HG03521 (cell line): ENCODE data around the gene ATP13A3.

Experiments
- ATAC-seq: cut with Tn5 transposase; IDR thresholded peaks from one replicate; pipeline ENCODE4 v1.9.1; 2021; ENCODE audit warnings: mild to moderate bottlenecking, moderate library complexity; ENCODE audit not compliant: unreplicated experiment

The ATP13A3 gene

GRCh38 chr3:194446172-194446571, 40.6 kb downstream of the ATP13A3 start:
- ATAC-seq = no peak

GRCh38 chr3:194443901-194444300, 42.9 kb downstream of the ATP13A3 start:
- no peak for ATAC-seq

DNA sequence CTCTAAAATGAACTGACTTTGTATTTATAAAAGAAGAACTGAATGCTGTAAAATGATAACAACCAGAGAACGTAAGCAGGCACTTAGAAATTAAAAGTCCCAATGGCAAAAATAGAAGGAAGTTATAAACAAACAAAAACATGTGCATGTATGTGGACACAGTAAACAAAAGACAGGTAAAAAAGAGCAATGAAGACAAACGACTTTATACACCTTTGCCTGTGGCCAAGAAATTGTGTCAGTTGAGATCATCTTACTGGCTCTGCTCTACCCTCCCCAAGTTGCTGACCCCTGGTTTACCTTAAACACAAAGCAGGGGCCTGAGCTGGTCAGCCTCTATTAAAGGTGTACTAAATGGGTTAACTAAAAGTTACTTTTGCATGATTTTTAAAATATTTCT, 46.0 kb downstream of the ATP13A3 start:
- no peak for ATAC-seq

DNA sequence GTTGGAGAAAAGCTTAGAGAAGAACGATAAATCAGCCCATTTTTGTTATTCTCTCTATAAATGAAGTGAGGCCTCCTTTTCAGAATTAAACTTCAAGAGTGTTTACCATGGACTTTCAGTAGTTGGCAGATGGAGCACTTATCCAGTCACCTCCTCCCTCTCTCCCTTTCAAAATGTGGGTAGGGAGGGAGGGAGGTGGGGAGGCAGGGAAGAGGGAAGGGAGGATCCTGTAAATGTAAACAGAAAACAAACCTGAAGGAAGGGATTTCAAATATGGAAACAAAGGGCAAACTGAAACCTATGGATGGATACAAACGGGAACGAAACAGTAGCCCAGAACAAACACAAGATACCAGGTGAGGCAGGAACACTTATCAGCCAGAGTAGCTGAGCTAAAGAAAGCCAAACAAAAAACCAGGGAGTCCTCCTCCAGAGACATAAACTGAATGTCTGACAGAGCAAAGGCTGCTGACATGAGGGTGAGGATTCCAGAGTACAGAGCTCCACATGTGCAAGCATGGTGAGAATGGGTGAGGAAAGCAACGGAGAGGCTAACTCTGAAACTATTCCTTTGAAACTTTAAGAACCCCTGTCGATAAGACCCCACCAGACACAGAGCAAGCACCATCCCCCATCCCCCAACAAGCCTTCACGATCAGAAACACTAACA, 46.8 kb downstream of the ATP13A3 start:
- no peak for ATAC-seq

- no peak for ATAC-seq
Observed at GRCh38 chr3:194434503-194434902, 52.3 kb downstream of the ATP13A3 start.

GRCh38 chr3:194431554-194431953, 55.2 kb downstream of the ATP13A3 start:
- no peak for ATAC-seq

GRCh38 chr3:194425399-194425798, 61.4 kb downstream of the ATP13A3 start:
- ATAC-seq = no peak

DNA sequence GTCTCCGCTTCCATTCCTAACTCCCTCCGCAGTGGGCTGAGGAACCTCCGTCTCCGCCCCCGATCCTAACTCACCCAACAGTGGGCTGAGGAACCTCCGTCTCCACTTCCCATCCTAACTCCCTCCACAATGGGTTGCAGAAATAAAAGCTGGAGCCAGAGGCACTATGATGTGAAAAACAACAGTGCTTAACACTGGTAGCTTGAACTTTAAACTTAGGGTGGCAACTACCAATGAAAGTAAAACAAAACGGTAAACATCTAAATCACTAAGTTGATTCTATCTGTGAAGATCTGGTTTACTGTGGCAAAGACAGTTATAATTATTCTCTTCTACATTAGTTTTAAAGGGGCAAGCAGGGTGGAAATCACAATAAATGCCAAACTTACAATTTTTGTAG, 61.8 kb downstream of the ATP13A3 start:
- ATAC-seq = no peak

GRCh38 chr3:194424373-194424772, 62.4 kb downstream of the ATP13A3 start:
- no peak for ATAC-seq

GRCh38 chr3:194423317-194423716, 63.5 kb downstream of the ATP13A3 start:
- ATAC-seq = no peak

DNA sequence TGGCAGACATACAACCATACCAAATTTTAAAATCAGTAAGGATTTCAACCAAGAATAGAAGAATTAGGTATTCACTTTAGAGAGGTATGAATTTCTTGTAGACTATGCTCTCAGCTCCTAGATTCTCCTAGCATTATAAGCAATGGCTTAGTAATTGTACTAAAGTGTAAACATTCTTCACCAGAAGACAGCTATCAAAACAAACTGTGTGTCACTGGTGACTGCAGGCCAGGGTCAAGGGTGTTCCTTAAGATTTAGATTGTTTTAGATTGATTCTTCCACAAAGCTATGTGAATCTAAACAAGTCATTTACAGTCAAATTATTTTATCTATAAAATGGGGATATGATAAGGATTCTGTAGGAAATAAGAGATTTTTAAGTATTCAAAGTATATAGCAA, 64.6 kb downstream of the ATP13A3 start:
- ATAC-seq = no peak

GRCh38 chr3:194418671-194419070, 68.1 kb downstream of the ATP13A3 start:
- ATAC-seq = no peak

DNA sequence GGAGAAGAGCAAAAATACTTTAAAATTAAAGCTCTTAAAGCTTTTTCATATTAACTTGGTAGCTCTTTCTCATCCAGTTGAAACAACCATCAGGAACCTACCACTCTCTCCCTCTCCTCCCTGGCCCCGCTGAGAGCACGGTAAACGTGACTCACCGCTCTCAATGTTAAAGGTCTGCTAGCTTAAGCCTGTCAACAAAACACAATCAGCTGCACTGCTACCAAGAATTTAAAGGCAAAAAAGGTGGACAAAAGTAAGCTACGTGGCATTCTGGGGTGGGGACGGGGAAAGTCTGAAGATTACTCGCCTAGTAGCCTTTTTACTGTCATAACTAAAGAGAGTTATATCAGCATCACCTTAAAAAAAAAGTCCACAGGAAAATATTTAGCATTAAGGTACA, 79.4 kb downstream of the ATP13A3 start:
- no peak for ATAC-seq

DNA sequence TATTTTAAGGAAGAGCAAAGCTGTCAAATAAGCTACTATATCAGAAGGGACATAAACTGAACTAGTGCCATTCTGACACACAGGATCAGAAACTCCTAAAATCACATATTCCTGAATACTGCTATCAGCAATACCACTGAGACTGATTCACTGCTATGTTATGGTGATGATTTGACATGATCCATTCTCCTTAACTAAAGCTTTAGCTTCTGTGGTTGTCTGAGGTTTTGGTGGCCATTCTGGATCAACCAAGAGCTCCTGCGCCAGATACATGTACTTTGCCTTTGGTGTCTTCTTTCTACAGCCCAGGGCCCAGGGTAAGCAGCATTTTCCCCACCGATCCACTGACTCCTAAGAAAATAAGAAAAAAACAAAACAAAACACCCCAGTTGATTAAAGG, 81.0 kb downstream of the ATP13A3 start:
- no peak for ATAC-seq

GRCh38 chr3:194404365-194405140, 82.2 kb downstream of the ATP13A3 start:
- no peak for ATAC-seq

DNA sequence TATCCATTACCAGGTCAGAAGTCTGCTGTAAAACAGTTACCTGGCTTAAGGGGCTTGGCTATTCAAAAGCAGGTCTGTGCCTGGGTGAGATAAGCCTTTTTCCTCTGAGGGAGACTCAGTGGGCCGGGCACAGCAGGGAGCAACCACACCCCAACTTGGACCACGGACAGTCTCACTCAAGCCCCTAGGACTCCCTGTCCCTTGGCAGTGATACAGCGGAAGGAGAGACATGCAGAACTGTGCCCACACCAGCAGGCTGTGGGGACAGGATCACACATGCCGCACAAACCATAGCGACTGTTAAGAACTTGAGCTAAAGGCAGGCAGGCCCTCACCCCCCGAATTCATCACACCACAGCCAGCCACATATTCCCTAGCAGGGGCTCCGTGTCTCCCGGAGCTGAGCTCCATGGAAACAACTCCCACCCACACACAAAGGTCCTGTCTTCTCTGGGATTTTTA, 84.9 kb downstream of the ATP13A3 start:
- ATAC-seq = no peak

DNA sequence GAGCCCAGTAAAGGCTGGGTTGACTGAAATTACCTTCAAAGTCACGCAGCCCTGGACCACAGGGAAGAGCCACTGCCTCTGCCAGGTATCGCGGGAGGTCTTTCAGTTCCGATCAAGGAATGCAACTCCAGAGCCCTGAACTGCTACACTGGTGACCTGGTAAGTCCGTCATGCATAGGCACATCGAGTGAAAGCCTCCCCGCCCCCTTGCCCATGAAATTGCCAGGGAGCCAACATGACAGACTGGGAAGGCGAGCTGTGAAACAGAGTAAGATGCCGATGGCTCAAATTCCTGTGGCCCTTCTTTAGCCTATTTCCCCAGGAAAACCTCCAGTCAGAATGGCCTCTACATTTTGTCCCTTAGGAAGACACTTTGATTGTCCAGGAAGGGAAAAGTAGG, 85.5 kb downstream of the ATP13A3 start:
- ATAC-seq = no peak

DNA sequence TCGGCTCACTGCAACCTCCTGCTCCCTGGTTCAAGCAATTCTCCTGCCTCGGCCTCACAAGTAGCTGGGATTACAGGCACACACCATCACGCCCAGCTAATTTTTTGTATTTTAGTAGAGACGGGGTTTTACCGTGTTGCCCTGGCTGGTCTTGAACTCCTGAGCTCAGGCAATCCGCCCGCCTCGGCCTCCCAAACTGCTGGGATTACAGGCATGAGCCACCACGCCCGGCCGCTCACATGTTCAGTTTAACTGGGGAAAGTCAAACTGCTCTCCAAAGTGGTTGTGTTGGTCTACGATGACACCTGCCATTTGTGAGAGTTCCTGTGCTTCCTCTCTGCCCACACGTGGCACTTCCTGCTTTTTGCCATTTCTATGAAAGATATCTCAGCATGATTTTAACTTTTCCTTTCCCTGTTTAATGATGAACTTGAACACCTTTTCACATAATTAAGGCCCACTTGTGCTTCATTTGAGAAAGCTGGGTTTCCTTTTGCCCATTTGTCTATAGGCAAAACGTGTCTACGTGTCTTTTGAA, 86.9 kb downstream of the ATP13A3 start:
- ATAC-seq = no peak

DNA sequence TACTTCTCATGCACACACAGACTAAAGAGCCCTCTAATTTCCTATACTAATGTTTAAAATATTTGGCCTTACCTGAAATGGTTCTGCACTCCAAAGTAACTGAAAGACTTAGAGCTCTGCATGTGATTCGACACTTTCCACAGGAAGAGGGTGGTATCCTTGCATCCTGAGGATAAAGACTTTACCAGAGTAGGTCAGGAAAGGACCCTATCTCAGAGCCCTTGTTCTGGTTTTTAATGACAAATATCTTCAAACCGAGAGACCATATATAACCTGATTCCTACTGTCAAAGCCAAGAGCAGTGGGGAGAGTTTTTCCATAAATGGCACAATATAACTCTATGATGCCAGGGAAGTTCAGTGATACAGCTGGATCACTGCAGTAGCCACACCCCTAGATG, 87.6 kb downstream of the ATP13A3 start, which contains the start of gene GP5:
TSS of gene GP5 (minus strand) at position 101 of the 400 bp plus-strand sequence. CDS start 984 bp downstream, outside the sequence.
- ATAC-seq = no peak

GRCh38 chr3:194397757-194398312, 89.0 kb downstream of the ATP13A3 start:
- no peak for ATAC-seq

DNA sequence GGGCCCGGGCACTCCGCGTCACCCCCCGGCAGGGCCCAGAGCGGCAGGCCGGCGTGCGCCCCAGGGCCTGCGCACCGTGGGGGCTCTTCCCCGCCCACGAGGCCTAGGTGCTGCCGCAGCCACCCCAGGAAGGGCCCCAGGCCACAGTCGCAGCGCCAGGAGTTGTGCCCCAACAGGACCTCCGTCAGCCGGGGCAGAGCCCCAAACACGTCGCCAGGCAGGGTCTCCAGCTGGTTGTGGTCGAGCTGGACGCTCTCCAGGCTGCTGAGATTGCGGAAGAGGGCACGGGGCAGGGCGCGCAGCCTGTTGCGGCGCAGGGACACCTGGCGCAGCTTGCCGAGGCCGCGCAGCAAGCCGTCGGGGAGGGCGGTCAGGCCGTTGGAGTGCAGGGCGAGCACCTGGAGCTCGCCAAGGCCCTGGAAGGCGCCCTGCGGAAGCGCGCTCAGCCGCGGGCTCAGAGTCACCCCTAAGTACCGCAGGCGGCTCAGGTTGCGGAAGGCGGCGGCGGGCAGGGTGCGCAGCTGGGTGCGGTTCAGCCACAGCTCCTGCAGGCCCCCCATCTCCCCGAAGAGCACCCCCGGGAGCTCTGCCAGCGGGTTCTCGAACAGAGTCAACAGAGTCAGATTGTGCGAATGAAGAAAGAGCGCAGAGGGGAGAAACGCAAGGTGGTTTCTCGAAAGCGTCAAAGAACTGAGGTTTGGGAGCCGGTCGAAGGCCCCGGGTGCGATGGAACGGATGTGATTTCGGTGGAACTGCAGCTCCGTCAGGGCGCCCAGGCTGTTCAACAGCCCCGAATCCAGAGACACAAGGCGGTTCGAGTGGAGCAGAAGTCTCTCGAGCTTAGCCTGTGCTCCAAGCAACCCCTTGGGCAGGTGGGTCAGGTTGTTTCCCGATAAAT, 89.7 kb downstream of the ATP13A3 start:
- ATAC-seq = no peak
